ENCODE data around the gene ABCA7. TPM values are rescaled to one million over a fixed set of nuclear protein-coding genes. Genes with fewer than 3 reads are reported as not detected.

Gene ABCA7
- total and polyA plus RNA-seq, 2 experiments from 2014 or later = 17.8 to 26.8 TPM

- H3K36me3 ChIP-seq (replicated peaks; ENCODE audit: insufficient read depth, low read depth) = no peaks in the 10 kb centered on the region
- DNase-seq (ENCODE audit: low spot score) = no peak
- no peak overlapping the region for H2AFZ ChIP-seq
- H3K9me3 ChIP-seq (ENCODE audit: low read depth) = no peaks in the 10 kb centered on the region
- H3K79me2 ChIP-seq = peaks cover 24% of the 10 kb centered on the region
- H3K4me1 ChIP-seq (ENCODE audit: insufficient read depth) = peaks cover 13% of the 10 kb centered on the region
- peaks cover 19% of the 10 kb centered on the region for H4K20me1 ChIP-seq (ENCODE audit: insufficient read depth, poor library complexity, severe bottlenecking)
- no peaks in the 10 kb centered on the region for H3K9me2 ChIP-seq (replicated peaks; ENCODE audit: insufficient read depth)
- TF ChIP-seq EZH2 (IDR thresholded peaks at IDR 0.05; ENCODE audit: borderline replicate concordance) (no peak), CTCF (IDR thresholded peaks at IDR 0.05; ENCODE audit: poor library complexity) (no peak), EZH2phosphoT487 (IDR thresholded peaks at IDR 0.05; ENCODE audit: low read depth, severe bottlenecking, unreplicated experiment) (no peak)
- 97% methylated on average over 28 of the region's 48 CpGs for whole genome bisulfite sequencing (ENCODE audit: low lambda C conversion rate, missing lambda C conversion rate)
- H3K4me2 ChIP-seq = no peak overlapping the region
- no peak overlapping the region for H3K4me3 ChIP-seq
- no peaks in the 10 kb centered on the region for H3K27me3 ChIP-seq
- no peak overlapping the region for H3K27ac ChIP-seq
Measured at GRCh38 chr19:1109032-1109551, 69.2 kb downstream of the ABCA7 start.

- Histone ChIP-seq H3K4me3 (no peak overlapping the region), H3K9me2 (replicated peaks; ENCODE audit: insufficient read depth) (no peaks in the 10 kb centered on the region), H3K27me3 (no peaks in the 10 kb centered on the region), H3K9me3 (ENCODE audit: low read depth) (no peaks in the 10 kb centered on the region), H2AFZ (no peak overlapping the region), H3K36me3 (replicated peaks; ENCODE audit: insufficient read depth, low read depth) (no peaks in the 10 kb centered on the region), H3K27ac (no peak overlapping the region), H4K20me1 (ENCODE audit: insufficient read depth, poor library complexity, severe bottlenecking) (peaks cover 19% of the 10 kb centered on the region), H3K79me2 (peaks cover 22% of the 10 kb centered on the region), H3K4me2 (no peak overlapping the region), H3K4me1 (ENCODE audit: insufficient read depth) (peaks cover 13% of the 10 kb centered on the region)
- 94% methylated on average over 24 of the region's 54 CpGs for WGBS (ENCODE audit: low lambda C conversion rate, missing lambda C conversion rate)
- TF ChIP-seq EZH2 (IDR thresholded peaks at IDR 0.05; ENCODE audit: borderline replicate concordance) = no peak
- no peak for TF ChIP-seq CTCF (IDR thresholded peaks at IDR 0.05; ENCODE audit: poor library complexity)
- TF ChIP-seq EZH2phosphoT487 (IDR thresholded peaks at IDR 0.05; ENCODE audit: low read depth, severe bottlenecking, unreplicated experiment) = no peak
- DNase-seq (ENCODE audit: low spot score) = no peak
Measured at GRCh38 chr19:1109697-1110671, 70.1 kb downstream of the ABCA7 start.

GRCh38 chr19:1110809-1111640 lies 71.1 kb downstream of the ABCA7 start:
- H3K4me3 ChIP-seq = no peak overlapping the region
- TF ChIP-seq EZH2phosphoT487 (IDR thresholded peaks at IDR 0.05; ENCODE audit: low read depth, severe bottlenecking, unreplicated experiment) (no peak), EZH2 (IDR thresholded peaks at IDR 0.05; ENCODE audit: borderline replicate concordance) (no peak), CTCF (IDR thresholded peaks at IDR 0.05; ENCODE audit: poor library complexity) (no peak)
- no peaks in the 10 kb centered on the region for H3K9me3 ChIP-seq (ENCODE audit: low read depth)
- H3K27ac ChIP-seq = no peak overlapping the region
- H3K79me2 ChIP-seq = peaks cover 11% of the 10 kb centered on the region
- no peaks in the 10 kb centered on the region for H3K27me3 ChIP-seq
- H2AFZ ChIP-seq = no peak overlapping the region
- H3K4me2 ChIP-seq = no peak overlapping the region
- no peaks in the 10 kb centered on the region for H3K36me3 ChIP-seq (replicated peaks; ENCODE audit: insufficient read depth, low read depth)
- H3K4me1 ChIP-seq (ENCODE audit: insufficient read depth) = peaks cover 4% of the 10 kb centered on the region
- DNase-seq (ENCODE audit: low spot score) = no peak
- H4K20me1 ChIP-seq (ENCODE audit: insufficient read depth, poor library complexity, severe bottlenecking) = peaks cover 8% of the 10 kb centered on the region
- H3K9me2 ChIP-seq (replicated peaks; ENCODE audit: insufficient read depth) = no peaks in the 10 kb centered on the region
- WGBS (ENCODE audit: low lambda C conversion rate, missing lambda C conversion rate) = 86% methylated on average over 17 of the region's 18 CpGs

Data from hepatocyte (in vitro differentiated cells).